NCI-H1048 (cell line): ENCODE measurements around the gene ACKR1.

Source experiments
- DNase-seq: peaks from one replicate; lab custom pipeline; 2025; lab: John Stamatoyannopoulos, UW

The ACKR1 gene

GRCh38 chr1:159187647-159188374 is 16.9 kb upstream of the ACKR1 start:
- no peak for DNase-seq

- no peak for DNase-seq
Measured at GRCh38 chr1:159188375-159188788, 16.3 kb upstream of the ACKR1 start.

GRCh38 chr1:159190441-159190840 is 14.2 kb upstream of the ACKR1 start:
- no peak for DNase-seq

- DNase-seq, result no peak
Measured at GRCh38 chr1:159196543-159196942, 8.1 kb upstream of the ACKR1 start.

GRCh38 chr1:159197561-159198557 is 6.8 kb upstream of the ACKR1 start:
- DNase-seq, result peak; percentile 48

- DNase-seq, result no peak
Measured at GRCh38 chr1:159199901-159200300, 4.8 kb upstream of the ACKR1 start.

GRCh38 chr1:159200769-159201168 is 3.9 kb upstream of the ACKR1 start:
- DNase-seq, result no peak

GRCh38 chr1:159201642-159202041 is 3.0 kb upstream of the ACKR1 start:
- no peak for DNase-seq

- DNase-seq, result no peak
Measured at GRCh38 chr1:159203610-159204009, 1.1 kb upstream of the ACKR1 start.

GRCh38 chr1:159205225-159205624 is 550 bp downstream of the ACKR1 start:
- no peak for DNase-seq

GRCh38 chr1:159206110-159206509 is 1.4 kb downstream of the ACKR1 start:
- DNase-seq, result no peak

- no peak for DNase-seq
Measured at GRCh38 chr1:159207080-159207479, 2.4 kb downstream of the ACKR1 start.

- DNase-seq, result no peak
Measured at GRCh38 chr1:159207774-159208173, 3.1 kb downstream of the ACKR1 start.

GRCh38 chr1:159208175-159208825 is 3.6 kb downstream of the ACKR1 start:
- no peak for DNase-seq

GRCh38 chr1:159209061-159209460 is 4.4 kb downstream of the ACKR1 start:
- no peak for DNase-seq

- DNase-seq, result no peak
Measured at GRCh38 chr1:159211331-159212136, 6.9 kb downstream of the ACKR1 start.

- DNase-seq, result no peak
Measured at GRCh38 chr1:159212596-159212995, 7.9 kb downstream of the ACKR1 start.

GRCh38 chr1:159214149-159214760 is 9.6 kb downstream of the ACKR1 start:
- DNase-seq, result no peak

- DNase-seq, result no peak
Measured at GRCh38 chr1:159218649-159219636, 14.3 kb downstream of the ACKR1 start.
